RWPE1 (cell line): ENCODE measurements around the gene HOXC13.

Experiments used
- CTCF ChIA-PET: fragments of 350-600 bp; sonication (Branson Sonifier 250); formaldehyde crosslinking; extraction: SDS; loops from one replicate; lab custom pipeline; 2021; lab: Yijun Ruan, JAX
- POLR2A ChIA-PET: fragments of 400-600 bp; formaldehyde crosslinking; extraction: SDS; loops from one replicate; lab custom pipeline; 2020; ENCODE audit warnings: antibody characterized with exemption; ENCODE audit not compliant: low non-redundant PET; lab: Yijun Ruan, JAX
- DNase-seq: peaks from one replicate; pipeline ENCODE4 v3.0.0; 2012; ENCODE audit warnings: low spot score
- H3K27ac ChIP-seq: fragments of 450-650 bp; 2 replicates; pipeline ENCODE4 v1.5.1; 2017
- TF ChIP-seq, protein P1 (sequence below): fragments of 450-650 bp; conservative IDR thresholded peaks from 2 replicates; pipeline ENCODE4 v1.5.1; 2017; ENCODE audit warnings: low read depth, mild to moderate bottlenecking

The HOXC13 gene

DNA sequence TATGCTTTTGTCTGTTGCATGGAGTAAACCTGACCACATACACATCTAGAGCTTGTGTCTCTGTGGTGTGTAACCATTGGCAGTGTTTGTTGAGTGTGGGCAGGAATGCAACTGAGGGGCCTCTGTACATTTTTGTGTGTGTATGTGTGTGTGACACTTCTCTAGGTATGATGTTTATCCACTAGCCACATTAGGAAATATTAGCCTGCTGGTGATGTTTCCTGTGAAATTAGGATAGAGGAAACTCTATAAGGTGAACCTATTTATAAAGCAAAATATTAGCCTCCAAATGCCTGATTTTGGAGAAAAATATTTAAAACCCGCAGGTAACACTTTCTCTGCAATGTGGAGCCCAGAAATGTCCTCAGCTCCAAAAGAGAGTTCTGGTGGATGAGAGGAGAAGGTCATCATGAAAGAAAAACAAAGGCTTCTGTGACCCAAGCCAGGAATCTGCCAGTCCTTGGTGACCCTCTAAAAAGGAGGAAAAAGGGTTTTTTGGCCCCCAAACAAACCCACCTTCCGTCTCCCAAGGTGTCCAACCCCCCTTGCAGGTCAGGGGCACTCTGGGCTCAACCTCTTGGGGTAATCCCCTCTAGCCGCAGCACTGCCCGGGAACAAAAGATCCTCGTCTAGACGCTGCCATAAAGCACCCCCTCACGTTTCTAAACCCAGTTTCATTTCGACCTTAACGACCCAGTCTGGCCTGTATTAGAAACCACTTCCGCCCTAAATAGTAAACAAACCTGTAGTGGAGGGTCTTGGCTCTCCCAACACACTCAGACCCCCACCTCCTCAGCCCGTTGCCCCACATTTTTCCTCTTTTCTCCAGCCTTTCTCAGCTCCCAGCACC is 39.2 kb downstream of the HOXC13 start:
- no peak overlapping the region for H3K27ac ChIP-seq
- ChIA-PET POLR2A (no interaction called here), CTCF (interaction anchor here (1.0 kb wide), 1 partner anchor 28 kb away, joined by 6 read pairs; no protein-coding TSS in a partner anchor)
- no peak for DNase-seq
- TF ChIP-seq, protein P1, sequence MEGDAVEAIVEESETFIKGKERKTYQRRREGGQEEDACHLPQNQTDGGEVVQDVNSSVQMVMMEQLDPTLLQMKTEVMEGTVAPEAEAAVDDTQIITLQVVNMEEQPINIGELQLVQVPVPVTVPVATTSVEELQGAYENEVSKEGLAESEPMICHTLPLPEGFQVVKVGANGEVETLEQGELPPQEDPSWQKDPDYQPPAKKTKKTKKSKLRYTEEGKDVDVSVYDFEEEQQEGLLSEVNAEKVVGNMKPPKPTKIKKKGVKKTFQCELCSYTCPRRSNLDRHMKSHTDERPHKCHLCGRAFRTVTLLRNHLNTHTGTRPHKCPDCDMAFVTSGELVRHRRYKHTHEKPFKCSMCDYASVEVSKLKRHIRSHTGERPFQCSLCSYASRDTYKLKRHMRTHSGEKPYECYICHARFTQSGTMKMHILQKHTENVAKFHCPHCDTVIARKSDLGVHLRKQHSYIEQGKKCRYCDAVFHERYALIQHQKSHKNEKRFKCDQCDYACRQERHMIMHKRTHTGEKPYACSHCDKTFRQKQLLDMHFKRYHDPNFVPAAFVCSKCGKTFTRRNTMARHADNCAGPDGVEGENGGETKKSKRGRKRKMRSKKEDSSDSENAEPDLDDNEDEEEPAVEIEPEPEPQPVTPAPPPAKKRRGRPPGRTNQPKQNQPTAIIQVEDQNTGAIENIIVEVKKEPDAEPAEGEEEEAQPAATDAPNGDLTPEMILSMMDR, result no peak

DNA sequence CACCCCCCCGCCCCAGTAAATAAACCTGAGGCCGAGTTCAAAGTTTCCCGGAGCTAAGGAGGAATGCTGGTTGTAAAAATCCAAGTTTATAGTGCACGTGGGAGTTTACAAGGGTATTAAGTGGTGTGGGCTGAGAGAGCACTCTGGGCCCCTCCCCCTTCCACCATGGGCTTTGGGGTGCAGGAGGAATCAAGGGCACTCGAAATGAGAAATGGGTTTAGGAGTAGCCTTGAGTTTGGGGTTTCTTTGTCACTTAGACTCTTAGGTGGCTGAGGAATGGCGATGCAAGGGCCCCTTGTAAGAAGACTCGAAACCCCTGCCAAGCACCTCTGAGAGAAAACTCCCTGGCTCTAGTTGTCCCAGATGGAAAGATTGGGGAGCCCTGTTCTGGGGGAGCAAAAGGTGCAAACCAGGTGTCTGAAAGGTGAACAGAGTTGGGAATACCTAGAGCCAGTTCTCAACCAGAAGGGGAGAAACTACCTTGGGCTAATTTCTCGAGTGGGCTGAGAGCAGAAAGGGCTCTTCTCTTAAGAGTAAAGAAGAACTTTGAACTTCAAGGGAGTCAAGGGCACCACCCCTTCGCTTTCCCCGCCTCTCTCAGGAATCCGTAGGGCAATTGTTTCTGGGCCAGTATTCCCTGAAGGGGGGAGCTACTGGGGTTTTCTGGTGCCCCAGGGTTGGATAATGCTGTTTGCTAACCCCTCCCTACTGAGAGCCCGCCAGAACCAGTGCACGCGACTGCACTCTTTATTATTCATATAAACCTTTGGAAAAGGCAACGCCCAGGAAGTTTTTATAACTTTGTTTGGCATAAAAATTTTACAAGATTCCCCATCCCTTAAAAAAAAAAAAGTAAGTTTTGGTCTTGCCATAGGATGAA is 40.1 kb downstream of the HOXC13 start:
- H3K27ac ChIP-seq, result no peak overlapping the region

DNA sequence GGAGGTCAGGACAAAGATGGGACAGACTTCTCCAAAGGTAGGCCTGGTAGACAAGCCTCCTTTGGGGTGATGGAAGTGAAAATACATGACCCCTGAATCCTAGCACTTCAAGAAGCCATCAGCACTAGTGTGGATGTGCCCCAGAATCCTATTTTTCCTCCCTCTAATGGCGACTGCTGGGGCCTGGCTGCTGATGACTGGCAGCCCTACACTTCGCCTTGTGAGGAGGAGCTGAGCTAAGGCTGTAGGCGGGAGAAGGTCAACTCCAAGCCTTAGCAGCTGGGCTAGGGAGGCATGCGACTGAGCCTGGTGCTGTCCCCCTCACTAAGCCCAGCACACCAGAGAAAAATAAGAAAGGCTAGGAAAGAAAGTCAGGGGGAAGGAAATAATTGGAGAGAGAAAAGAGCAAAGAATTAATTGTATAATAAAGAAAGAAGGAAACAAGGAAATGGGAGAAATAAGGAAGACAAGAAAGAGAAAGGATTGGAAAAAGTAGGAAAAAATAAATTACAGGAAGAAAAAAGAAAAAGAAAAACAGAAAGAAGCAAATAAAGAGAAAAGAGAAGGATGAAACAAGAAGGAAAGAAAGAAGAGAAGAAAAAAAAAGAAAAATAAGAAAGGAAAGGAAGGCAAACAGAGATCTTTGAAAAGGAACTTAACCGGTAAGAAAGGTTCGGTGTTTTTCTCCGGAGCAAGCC is 41.6 kb downstream of the HOXC13 start:
- ChIA-PET CTCF (interaction anchor here (0.6 to 1.2 kb wide), 2 partner anchors 29 to 221 kb away, joined by 3 read pairs; partner anchors contain the start of gene HOXC8), POLR2A (no interaction called here)
- no peak overlapping the region for H3K27ac ChIP-seq
- TF ChIP-seq, protein P1, result no peak
- DNase-seq, result no peak

More for the DNA sequence above, 40.1 kb downstream of the HOXC13 start:
- TF ChIP-seq, protein P1, result no peak
- no peak for DNase-seq
- CTCF ChIA-PET, result interaction anchor here (0.7 kb wide), 1 partner anchor 186 kb away, joined by 3 read pairs; no protein-coding TSS in a partner anchor
- POLR2A ChIA-PET, result no interaction called here

DNA sequence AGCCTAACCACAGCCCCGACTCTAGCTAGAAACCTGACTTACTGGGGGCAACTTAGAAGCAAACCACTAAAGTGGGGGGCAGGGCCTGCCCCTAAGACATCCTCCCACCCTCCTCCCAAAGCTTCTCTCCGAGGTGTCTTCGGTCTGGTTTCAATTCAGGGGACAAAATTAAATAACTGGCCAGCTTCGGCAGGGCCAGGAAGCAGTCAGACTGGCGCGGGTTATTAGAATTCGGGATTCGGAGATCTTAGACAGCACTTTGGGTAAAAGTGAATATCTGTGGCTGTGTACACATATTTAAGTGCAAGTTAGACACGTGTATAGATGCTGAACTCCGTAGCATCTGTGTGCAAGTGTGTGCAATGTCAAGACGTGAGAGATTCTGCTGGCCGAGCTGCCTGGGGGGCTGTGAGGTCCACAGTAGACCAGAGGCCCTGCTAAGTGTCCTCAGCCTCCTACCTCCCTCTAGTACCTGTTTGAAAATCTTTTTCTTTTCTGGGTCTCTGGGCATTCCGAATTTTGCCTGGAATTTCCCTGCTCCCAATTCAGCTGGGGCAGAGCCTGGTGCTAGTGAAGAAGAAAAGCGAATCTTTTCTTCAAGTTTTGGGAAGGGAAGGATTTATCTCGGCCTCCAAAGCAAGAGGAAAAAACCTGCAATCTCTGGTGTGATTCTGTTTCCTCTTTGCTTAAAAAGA is 42.3 kb downstream of the HOXC13 start:
- POLR2A ChIA-PET, result interaction anchor here (0.6 kb wide), 1 partner anchor 262 kb away, joined by 3 read pairs; no protein-coding TSS in a partner anchor
- no peak overlapping the region for H3K27ac ChIP-seq
- DNase-seq, result no peak
- CTCF ChIA-PET, result interaction anchor here (0.6 to 1.2 kb wide), 2 partner anchors 28 to 220 kb away, joined by 3 read pairs; partner anchors contain the start of gene HOXC8
- TF ChIP-seq, protein P1, result no peak

DNA sequence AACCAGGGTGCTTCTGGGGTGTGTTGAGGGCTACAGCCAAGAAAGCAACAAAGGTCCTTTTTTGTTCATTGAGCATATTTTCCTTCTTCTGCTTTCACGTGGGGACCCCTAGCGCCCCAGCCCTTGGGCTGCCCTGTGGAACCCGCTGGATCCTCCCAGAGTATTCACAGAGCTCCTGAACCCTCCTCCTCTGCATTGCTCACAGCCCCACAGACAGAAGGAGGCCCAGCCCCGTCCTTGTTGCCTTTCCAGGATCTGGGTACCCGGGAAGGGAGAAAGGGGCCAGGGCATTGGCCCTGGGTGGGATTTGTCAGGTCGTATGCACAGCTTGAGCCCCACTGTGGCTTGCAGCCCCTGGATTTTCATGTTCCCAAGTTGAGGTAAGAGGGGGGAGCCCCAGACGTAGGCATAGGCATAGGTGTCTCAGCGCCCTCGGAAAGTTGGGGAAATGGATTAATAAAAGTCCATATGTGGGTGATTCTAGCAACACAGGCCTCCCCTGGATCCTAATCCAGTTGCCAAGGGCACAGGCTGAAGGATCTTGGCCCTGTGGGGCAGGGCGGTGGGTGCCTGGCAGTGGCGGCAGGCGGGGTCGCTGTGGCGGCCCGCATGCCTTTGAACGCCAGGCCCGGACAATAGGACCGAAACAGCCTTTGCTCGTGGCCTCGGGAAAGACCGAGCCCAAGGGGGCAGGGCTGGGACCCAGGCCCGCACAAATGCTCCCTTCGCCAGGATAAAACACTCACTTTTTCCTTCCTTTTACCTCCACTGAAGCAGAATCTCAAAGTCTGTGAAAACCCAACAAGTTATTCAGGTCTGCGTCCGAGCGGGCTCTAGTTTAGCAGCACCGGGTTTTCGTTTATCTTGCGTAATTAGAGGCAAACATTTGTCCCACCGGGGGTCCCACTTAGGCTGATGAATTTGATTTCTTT is 43.3 kb downstream of the HOXC13 start:
- CTCF ChIA-PET, result interaction anchor here (0.6 to 0.7 kb wide), 2 partner anchors 152 to 312 kb away, joined by 3 to 7 read pairs; no protein-coding TSS in a partner anchor
- DNase-seq, result no peak

More for the DNA sequence above, 43.3 kb downstream of the HOXC13 start:
- TF ChIP-seq, protein P1, result no peak
- POLR2A ChIA-PET, result no interaction called here
- H3K27ac ChIP-seq, result no peak overlapping the region
